Cardiac muscle cell (in vitro differentiated cells and primary cell): ENCODE measurements around the gene CD99L2. TPM values are rescaled to one million over a fixed set of nuclear protein-coding genes. Genes with fewer than 3 reads are reported as not detected.

Experiments used
- DNase-seq, 2 donors: peaks; one replicate each; pipeline versions ENCODE4 v3.0.0 to v3.0.0-alpha.2; 2010 to 2017; ENCODE audit warnings: low read depth in 1 of 2, low spot score in 1 of 2
- H3K27ac ChIP-seq: fragments of 200-600 bp; sonication (generic); 2 replicates; pipeline ENCODE4 v1.5.1; 2016
- H3K27me3 ChIP-seq: fragments of 200-600 bp; sonication (generic); 2 replicates; pipeline ENCODE4 v1.6.0; 2016; ENCODE audit warnings: control low read depth
- H3K36me3 ChIP-seq: fragments of 200-600 bp; sonication (generic); 2 replicates; pipeline ENCODE4 v1.5.1; 2016; ENCODE audit warnings: control low read depth
- H3K4me1 ChIP-seq: fragments of 200-600 bp; sonication (generic); 2 replicates; pipeline ENCODE4 v1.8.1; 2017; ENCODE audit warnings: low read depth, mild to moderate bottlenecking, mixed run types
- H3K4me3 ChIP-seq: fragments of 200-600 bp; sonication (generic); 2 replicates; pipeline ENCODE4 v1.5.1; 2016; ENCODE audit warnings: mild to moderate bottlenecking
- H3K9me3 ChIP-seq: fragments of 200-600 bp; sonication (generic); 2 replicates; pipeline ENCODE4 v1.5.1; 2017; ENCODE audit warnings: low read depth, mild to moderate bottlenecking, control low read depth
- polyA plus RNA-seq: library from polyadenylated mRNA; unstranded; fragments of >200 nt; fragmentation: Nextera tagmentation; extraction: Ambion mirVana; gene quantifications from 2 replicates; pipeline ENCODE4 v1.2.1, GENCODE V29; 2016
- total RNA-seq: library from RNA; depleted of rRNA; stranded (reverse); fragments of >200 nt; gene quantifications from 2 replicates; pipeline ENCODE4 v1.2.3, GENCODE V29; 2016
- TF ChIP-seq, protein P1 (sequence below): IDR thresholded peaks from 2 replicates; pipeline ENCODE4 v1.5.1; 2012; ENCODE audit warnings: low read depth, mild to moderate bottlenecking, low read length

CD99L2 gene
- total and polyA plus RNA-seq, 2 experiments from 2014 or later = 44.7 to 53.5 TPM

DNA sequence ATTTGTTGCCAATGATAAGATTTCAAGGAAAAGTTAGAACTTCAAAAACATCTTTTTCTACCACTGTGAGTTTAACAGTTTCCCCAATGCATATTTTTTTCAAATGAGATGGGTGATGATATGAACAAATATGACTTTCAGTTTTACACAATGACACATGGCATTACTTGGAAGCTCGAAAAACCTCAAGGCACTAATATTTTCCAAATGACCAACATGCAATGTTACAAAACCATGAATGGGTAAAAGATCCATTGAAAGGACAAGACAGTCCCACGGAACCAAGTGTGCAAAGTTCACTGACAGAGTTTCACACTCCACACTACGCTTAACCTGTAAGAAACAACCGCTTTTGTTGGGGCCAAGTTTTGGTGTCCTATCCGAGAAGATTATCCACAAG, 84.5 kb downstream of the CD99L2 start:
- no peaks in the 10 kb centered on the region for H3K27me3 ChIP-seq
- H3K27ac ChIP-seq = no peak overlapping the region
- H3K9me3 ChIP-seq = no peaks in the 10 kb centered on the region
- TF ChIP-seq, protein P1, sequence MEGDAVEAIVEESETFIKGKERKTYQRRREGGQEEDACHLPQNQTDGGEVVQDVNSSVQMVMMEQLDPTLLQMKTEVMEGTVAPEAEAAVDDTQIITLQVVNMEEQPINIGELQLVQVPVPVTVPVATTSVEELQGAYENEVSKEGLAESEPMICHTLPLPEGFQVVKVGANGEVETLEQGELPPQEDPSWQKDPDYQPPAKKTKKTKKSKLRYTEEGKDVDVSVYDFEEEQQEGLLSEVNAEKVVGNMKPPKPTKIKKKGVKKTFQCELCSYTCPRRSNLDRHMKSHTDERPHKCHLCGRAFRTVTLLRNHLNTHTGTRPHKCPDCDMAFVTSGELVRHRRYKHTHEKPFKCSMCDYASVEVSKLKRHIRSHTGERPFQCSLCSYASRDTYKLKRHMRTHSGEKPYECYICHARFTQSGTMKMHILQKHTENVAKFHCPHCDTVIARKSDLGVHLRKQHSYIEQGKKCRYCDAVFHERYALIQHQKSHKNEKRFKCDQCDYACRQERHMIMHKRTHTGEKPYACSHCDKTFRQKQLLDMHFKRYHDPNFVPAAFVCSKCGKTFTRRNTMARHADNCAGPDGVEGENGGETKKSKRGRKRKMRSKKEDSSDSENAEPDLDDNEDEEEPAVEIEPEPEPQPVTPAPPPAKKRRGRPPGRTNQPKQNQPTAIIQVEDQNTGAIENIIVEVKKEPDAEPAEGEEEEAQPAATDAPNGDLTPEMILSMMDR = no peak
- no peak overlapping the region for H3K4me3 ChIP-seq
- H3K36me3 ChIP-seq = no peaks in the 10 kb centered on the region
- H3K4me1 ChIP-seq = no peaks in the 10 kb centered on the region
- no peak for DNase-seq

DNA sequence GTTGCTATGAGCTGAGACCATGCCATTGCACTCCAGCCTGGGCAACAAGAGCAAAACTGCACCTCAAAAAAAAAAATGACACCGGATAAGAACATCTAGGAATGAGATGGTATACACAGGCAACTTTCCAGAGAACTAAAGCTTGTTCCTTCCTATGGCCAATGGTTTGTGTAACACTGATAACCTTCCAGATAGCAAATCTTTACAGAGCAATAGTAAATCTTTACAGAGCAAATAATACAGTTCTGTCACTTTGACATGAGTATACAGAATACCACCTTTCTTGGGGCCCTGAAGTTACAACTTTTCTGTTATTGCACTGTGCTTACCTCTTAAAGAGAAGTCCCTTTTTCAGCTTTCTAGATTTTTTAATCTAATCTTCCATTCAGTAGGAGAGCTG, 91.6 kb downstream of the CD99L2 start:
- no peaks in the 10 kb centered on the region for H3K36me3 ChIP-seq
- no peaks in the 10 kb centered on the region for H3K27me3 ChIP-seq
- no peaks in the 10 kb centered on the region for H3K4me1 ChIP-seq
- no peak overlapping the region for H3K4me3 ChIP-seq
- H3K9me3 ChIP-seq = no peaks in the 10 kb centered on the region
- DNase-seq = no peak
- TF ChIP-seq, protein P1 = no peak
- H3K27ac ChIP-seq = no peak overlapping the region

DNA sequence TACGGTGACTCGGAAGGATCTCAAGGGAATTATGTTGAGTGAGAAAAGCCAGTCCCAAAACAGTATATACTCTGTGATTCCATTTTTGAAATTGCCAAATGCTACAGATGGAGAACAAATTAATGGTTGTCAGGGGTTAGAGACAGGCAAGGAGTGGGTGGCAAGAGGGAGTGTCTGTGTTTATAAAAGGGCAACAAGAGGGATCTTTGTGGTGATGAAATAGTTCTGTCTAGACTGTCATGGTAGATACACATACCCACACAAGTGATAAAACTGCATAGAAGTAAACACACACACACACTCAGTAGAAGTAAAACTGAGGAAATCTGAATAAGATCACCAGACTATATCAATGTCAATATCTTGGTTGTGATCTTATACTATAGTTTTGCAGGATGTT, 92.7 kb downstream of the CD99L2 start:
- Histone ChIP-seq H3K27ac (no peak overlapping the region), H3K36me3 (no peaks in the 10 kb centered on the region), H3K27me3 (no peaks in the 10 kb centered on the region), H3K9me3 (no peaks in the 10 kb centered on the region), H3K4me1 (no peaks in the 10 kb centered on the region), H3K4me3 (no peak overlapping the region)
- peak in 1 of 2 donors; percentile 1 for DNase-seq
- TF ChIP-seq, protein P1 = no peak

DNA sequence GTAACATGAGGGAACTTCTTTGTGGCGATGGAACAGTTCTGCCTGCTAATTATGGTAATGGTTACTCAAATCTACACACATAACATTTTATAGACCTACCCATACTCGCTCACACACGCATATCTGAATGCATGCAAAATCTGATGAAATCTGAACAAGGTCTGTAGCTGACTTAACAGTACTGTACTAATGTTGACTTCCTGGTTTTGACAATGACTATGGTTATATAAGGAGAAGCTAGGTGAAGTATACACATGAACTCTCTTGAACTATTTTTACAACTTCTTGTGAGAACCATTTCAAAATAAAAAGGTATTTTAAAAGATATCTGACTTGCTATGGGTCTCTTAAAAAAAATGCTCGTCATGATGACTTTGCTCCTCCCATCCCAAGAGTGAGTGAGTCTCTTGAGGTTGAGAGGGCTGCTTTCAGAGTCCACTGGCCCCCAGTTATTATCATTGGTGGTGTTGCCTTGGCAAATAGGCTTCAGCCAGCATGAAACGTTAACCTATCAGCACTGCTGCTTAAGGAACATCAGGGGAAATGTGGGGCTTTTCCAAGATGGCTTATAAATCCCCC, 105.4 kb downstream of the CD99L2 start:
- no peak for DNase-seq
- no peaks in the 10 kb centered on the region for H3K9me3 ChIP-seq
- TF ChIP-seq, protein P1 = no peak
- H3K4me1 ChIP-seq = no peaks in the 10 kb centered on the region
- H3K27ac ChIP-seq = no peak overlapping the region
- H3K4me3 ChIP-seq = no peak overlapping the region
- no peaks in the 10 kb centered on the region for H3K36me3 ChIP-seq
- H3K27me3 ChIP-seq = no peaks in the 10 kb centered on the region

DNA sequence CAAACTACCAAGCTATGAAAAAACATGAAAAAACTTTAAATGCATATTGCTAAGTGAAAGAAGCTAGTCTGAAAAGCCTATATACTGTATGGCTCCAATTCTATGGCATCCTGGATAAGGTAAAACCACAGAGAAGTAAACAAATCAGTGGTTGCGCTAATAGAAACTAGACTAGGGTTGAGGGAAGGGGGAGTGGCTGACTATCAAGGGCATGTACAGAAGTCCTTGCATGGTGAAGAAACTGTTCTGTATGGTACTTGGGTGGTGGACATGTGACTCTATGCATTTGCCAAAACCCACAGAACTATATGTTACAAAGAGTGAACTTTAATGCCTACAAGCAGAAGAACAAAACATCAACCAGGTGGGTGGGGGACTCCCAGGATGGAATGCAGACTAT, 108.4 kb downstream of the CD99L2 start:
- no peaks in the 10 kb centered on the region for H3K27me3 ChIP-seq
- H3K36me3 ChIP-seq = no peaks in the 10 kb centered on the region
- H3K9me3 ChIP-seq = no peaks in the 10 kb centered on the region
- TF ChIP-seq, protein P1 = no peak
- DNase-seq = no peak
- H3K4me1 ChIP-seq = no peaks in the 10 kb centered on the region
- H3K27ac ChIP-seq = no peak overlapping the region
- H3K4me3 ChIP-seq = no peak overlapping the region
